ENCODE measurements around the gene ADGRF3.

The ADGRF3 gene

DNA sequence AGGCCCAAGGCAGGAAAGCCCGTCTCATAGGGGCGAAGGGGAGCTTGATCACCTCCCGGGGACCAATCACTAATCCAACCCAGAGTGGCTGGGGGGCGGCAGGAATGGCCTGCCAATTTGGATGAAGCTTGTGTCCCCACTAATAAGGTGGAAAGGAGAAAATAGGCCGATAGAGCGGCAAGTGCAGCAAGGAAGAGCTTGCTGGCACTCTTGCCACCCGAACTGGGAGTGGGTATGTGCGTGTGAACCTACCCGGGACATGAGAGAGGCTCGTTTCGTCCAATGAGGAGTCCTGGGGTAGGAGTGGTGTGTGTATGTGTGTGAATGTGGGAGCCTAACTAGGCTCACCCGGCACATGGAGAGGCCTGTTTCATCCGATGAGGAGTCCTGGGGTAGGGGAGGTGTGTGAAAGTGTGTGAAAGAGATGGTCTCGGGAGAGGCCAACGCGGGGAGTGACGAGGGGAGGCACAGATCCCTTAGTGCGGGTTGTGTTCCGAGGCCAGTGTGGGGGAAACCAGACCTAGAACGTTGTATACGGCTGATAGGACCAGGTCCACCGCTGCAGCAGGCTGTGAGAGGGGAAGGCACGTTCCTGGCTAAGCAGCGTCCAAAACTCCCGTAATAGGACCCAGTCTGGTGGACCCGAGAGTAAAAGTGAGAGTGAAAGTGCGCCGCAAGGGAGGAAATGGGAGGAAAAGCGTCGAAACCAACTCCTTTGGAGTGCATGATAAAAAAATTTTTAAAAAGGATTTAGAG, 47.8 kb downstream of the ADGRF3 start:
- no peak for TF ChIP-seq CTCF (IDR thresholded peaks at IDR 0.05; ENCODE audit: borderline replicate concordance, control extremely low read depth, extremely low read depth, insufficient read depth, missing control alignments)
- in situ Hi-C loops (cut with MboI; ENCODE audit: low sequenced_read_pairs, unreplicated experiment): no loop called here
- DNase-seq (ENCODE audit: low spot score): no peak

DNA sequence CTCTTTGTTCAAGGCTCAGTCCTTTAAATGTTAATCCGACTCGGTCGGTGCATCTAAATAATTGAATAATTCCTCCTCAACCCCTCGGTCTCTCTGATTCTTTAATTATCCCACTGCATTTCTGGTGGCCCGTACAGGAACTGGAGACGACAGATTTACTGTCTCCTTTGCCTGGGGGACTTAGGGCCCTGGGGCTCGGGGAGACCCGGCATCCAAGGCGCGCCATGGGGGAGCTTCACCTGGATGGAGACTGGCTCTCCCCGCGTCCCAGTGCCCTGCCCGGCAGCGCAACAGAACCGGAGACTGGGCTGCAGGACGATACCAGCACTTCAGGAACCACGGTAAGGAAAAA, 48.3 kb downstream of the ADGRF3 start:
- in situ Hi-C loops (cut with MboI; ENCODE audit: low sequenced_read_pairs, unreplicated experiment): no loop called here
- no peak for DNase-seq (ENCODE audit: low spot score)
- no peak for TF ChIP-seq CTCF (IDR thresholded peaks at IDR 0.05; ENCODE audit: borderline replicate concordance, control extremely low read depth, extremely low read depth, insufficient read depth, missing control alignments)

- in situ Hi-C loops (cut with MboI; ENCODE audit: low sequenced_read_pairs, unreplicated experiment): no loop called here
- no peak for DNase-seq (ENCODE audit: low spot score)
- no peak for TF ChIP-seq CTCF (IDR thresholded peaks at IDR 0.05; ENCODE audit: borderline replicate concordance, control extremely low read depth, extremely low read depth, insufficient read depth, missing control alignments)
Observed at GRCh38 chr2:26297061-26297460, 49.5 kb downstream of the ADGRF3 start.

DNA sequence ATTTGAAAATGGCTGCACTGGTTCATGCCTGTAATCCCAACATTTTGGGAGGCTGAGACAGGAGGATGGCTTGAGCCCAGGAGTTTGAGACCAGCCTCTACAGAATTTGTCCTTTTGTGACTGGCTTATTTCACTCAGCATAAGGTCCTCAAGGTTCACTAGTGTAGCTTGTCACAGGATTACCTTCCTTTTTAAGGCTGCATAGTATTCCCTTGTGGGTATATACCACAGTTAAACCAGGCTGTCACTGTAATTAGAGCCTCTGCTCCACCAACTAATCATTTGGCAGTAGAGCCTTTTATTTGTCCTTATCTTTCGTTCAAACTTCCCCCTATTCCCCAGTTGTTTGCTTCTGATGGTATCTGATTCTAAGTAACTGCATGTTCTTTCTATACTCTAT, 51.1 kb downstream of the ADGRF3 start:
- no peak for TF ChIP-seq CTCF (IDR thresholded peaks at IDR 0.05; ENCODE audit: borderline replicate concordance, control extremely low read depth, extremely low read depth, insufficient read depth, missing control alignments)
- no peak for DNase-seq (ENCODE audit: low spot score)
- in situ Hi-C loops (cut with MboI; ENCODE audit: low sequenced_read_pairs, unreplicated experiment): no loop called here

DNA sequence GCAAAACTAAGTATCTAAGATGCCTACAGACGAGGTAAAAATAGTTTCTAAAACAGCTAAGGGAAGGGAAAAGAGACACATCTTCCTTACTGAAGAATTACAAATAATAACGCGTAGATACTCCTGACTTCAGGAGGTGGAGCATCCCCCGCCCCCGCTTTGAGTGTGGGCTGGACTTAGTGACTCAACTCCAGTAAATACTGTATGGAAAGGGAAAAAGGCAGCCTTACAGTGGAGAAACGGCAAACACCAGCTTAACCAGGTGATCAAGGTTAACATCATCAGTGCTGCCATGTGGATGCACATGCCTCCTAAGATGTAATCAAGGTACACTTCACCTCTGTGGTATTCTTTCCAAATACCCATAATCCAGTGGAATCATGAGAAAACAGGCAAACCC, 53.9 kb downstream of the ADGRF3 start:
- TF ChIP-seq CTCF (IDR thresholded peaks at IDR 0.05; ENCODE audit: borderline replicate concordance, control extremely low read depth, extremely low read depth, insufficient read depth, missing control alignments): no peak
- in situ Hi-C loops (cut with MboI; ENCODE audit: low sequenced_read_pairs, unreplicated experiment): no loop called here
- no peak for DNase-seq (ENCODE audit: low spot score)

DNA sequence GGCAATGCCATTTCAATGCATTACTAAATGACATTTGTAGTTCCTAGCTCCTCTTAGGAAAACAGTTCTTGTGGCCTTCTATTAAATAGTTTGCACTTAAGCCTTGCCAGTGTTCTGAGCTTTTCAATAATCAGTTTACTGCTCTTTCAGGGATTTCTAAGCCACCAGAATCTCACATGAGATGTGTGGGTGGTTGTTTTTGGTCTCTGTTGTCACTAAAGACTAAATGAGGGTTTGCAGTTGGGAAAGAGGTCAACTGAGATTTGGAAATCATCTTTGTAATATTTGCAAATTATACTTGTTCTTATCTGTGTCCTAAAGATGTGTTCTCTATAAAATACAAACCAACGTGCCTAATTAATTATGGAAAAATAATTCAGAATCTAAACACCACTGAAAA, 56.6 kb downstream of the ADGRF3 start:
- DNase-seq (ENCODE audit: low spot score): no peak
- in situ Hi-C loops (cut with MboI; ENCODE audit: low sequenced_read_pairs, unreplicated experiment): no loop called here
- TF ChIP-seq CTCF (IDR thresholded peaks at IDR 0.05; ENCODE audit: borderline replicate concordance, control extremely low read depth, extremely low read depth, insufficient read depth, missing control alignments): no peak

Measured in GM13976 (cell line).